ENCODE data around the gene FAM149A.

GRCh38 chr4:186192066-186192612 is 87.6 kb downstream of the FAM149A start:
- no peak for TF ChIP-seq CTBP1 (IDR thresholded peaks at IDR 0.05; ENCODE audit: borderline replicate concordance)
- TF ChIP-seq ELF4 (IDR thresholded peaks at IDR 0.05): no peak
- no peak for TF ChIP-seq ZNF384 (IDR thresholded peaks at IDR 0.05)
- TF ChIP-seq PKNOX1 (IDR thresholded peaks at IDR 0.05): no peak
- TF ChIP-seq HDGF (IDR thresholded peaks at IDR 0.05; ENCODE audit: borderline replicate concordance): no peak
- TF ChIP-seq NFRKB (IDR thresholded peaks at IDR 0.05): no peak
- no peak for TF ChIP-seq SUZ12 (IDR thresholded peaks at IDR 0.05)
- no peak for TF ChIP-seq BHLHE40 (IDR thresholded peaks at IDR 0.05; ENCODE audit: borderline replicate concordance)
- no peak for TF ChIP-seq FOXM1 (IDR thresholded peaks at IDR 0.05; ENCODE audit: borderline replicate concordance)
- no peak for TF ChIP-seq ARNT (IDR thresholded peaks at IDR 0.05)
- TF ChIP-seq FOXK2 (IDR thresholded peaks at IDR 0.05): no peak
- no peak for TF ChIP-seq L3MBTL2 (conservative IDR thresholded peaks at IDR 0.05)
- no peak for TF ChIP-seq SP1 (IDR thresholded peaks at IDR 0.05)

Data from HEK293T (cell line).